NCI-H510A (cell line): ENCODE results near the gene FBXL13.
"Not testable (repeated sequence)": the region's sequence is repeated elsewhere in the genome, so short reads cannot be mapped to it uniquely, and the experiment has no call there.

Source experiments
- DNase-seq: peaks from one replicate; lab custom pipeline; 2025; lab: John Stamatoyannopoulos, UW

FBXL13 gene

GRCh38 chr7:102983602-102984001 lies 91.0 kb downstream of the FBXL13 start:
- DNase-seq: no peak

- no peak for DNase-seq
These were observed 92.4 kb downstream of the FBXL13 start for GRCh38 chr7:102982235-102982634.

- no peak for DNase-seq
These were observed 93.1 kb downstream of the FBXL13 start for GRCh38 chr7:102981451-102981850.

DNA sequence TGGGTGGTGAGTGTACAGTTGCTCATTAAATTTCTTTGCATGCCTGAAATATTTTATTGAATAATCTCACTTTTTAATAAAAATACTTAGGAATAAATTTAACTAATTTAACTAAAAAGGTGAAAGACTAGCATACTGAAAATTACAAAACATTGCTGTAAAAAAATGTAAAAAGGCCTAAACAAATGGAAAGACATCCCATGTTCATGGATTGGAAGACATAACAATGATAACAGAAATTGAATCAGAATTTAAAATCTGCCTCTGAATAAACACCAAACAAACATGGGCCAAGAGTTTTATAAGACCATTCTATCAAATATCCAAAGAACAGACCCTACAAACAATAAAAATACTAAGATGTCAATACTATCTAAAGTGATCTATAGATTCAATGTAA lies 94.9 kb downstream of the FBXL13 start:
- no peak for DNase-seq

DNA sequence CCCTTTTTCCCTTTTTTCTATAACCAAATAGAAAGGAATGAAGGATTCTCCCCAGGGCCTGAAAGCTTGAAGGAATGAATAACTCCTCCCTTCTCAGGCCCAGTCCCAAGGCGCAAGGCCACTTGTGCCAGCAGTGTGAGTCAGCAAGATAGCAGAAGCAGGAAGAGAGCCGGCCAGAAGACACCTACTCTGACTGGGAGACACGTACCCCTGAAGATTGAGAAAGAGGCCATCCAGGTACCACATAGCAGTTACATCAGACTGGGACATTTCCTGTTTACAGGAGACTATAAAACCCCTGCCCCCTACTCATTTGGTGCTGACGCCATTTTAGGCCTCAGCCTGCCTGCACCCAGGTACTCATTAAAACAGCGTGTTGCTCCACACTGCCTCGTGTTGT lies 96.3 kb downstream of the FBXL13 start:
- DNase-seq: no peak

DNA sequence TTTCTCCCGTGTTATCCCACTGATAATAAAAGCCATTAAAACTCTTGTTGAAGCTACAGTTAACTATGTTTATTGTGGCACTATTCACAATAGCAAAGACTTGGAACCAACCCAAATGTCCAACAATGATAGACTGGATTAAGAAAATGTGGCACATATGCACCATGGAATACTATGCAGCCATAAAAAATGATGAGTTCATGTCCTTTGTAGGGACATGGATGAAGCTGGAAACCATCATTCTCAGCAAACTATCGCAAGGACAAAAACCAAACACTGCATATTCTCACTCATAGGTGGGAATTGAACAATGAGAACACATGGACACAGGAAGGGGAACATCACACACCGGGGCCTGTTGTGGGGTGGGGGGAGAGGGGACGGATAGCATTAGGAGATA lies 97.0 kb downstream of the FBXL13 start:
- DNase-seq: not testable (repeated sequence)

GRCh38 chr7:102976493-102976892 lies 98.1 kb downstream of the FBXL13 start:
- no peak for DNase-seq

GRCh38 chr7:102975854-102976253 lies 98.7 kb downstream of the FBXL13 start:
- no peak for DNase-seq

DNA sequence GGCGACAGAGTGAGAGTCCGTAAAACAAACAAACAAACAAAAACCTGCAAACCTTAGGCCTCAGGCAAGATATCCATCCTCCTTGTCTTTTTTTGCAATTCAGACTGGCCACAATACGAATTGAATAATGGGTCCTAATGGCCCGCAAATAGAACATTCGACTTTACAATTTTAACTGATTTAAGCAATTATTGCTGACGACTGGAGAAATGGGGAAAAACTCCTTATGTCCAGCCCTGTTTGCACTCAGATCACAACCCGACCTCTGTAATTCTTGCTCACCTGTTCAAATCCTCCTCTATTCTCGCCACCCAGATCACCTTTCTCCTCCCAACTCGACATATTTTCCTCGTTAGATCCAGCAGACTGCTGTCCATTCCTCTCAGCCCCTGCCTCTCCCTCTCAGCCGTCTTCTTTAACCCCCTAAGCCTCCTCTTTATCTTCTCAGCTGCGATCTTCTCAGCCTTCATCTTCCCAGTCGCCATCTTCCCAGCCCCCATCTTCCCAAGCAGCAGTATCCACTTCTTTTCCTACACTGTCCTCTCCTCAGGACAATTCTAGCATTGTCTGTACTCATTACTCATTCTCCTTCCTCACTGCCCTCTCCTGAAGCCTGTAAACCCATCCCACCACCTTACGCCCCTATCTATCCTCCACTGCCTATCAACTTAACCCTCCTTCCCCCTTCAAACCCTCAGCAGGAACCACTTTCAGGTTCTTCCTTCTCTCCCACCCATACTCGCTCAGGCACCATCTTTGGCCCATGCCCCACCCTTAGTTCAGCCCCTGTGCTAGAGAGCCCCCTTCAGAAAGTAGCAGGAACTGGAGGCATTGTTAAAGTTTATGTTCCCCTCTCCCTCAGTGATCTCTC lies 100.0 kb downstream of the FBXL13 start:
- DNase-seq: no peak

GRCh38 chr7:102973096-102973802 lies 101.3 kb downstream of the FBXL13 start:
- DNase-seq: no peak

GRCh38 chr7:102967798-102968197 lies 106.8 kb downstream of the FBXL13 start:
- no peak for DNase-seq

- DNase-seq: no peak
These were observed 108.1 kb downstream of the FBXL13 start for GRCh38 chr7:102966465-102966864.

- DNase-seq: not testable (repeated sequence)
These were observed 112.6 kb downstream of the FBXL13 start for GRCh38 chr7:102961993-102962392.

DNA sequence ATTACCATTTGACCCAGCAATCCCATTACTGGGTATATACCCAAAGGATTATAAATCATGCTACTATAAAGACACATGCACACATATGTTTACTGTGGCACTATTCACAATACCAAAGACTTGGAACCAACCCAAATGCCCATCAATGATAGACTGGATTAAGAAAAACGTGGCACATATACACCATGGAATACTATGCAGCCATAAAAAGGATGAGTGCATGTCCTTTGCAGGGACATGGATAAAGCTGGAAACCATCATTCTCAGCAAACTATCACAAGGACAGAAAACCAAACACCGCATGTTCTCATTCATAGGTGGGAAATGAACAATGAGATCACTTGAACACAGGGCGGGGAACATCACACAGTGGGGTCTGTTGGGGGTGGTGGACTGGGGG lies 116.6 kb downstream of the FBXL13 start:
- not testable (repeated sequence) for DNase-seq

- DNase-seq: not testable (repeated sequence)
These were observed 120.2 kb downstream of the FBXL13 start for GRCh38 chr7:102954359-102954758.

GRCh38 chr7:102953406-102953805 lies 121.2 kb downstream of the FBXL13 start:
- DNase-seq: no peak

DNA sequence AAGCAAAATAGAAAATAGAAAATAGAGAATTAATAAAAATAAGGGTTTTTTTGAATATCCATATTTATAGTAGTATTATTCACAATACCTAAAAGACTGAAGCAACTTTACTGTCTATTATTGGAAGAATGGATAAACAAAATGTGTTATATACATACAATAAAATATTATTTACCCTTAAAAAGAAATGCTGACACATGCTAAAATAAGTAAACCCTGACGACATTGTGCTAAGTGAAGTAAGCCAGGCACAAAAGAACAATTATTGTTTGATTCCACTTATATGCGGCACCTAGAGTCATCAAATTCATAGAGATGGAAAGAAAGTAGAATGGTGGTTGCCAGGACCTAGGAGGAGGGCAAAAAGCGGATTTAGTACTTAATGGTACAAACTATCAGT lies 122.8 kb downstream of the FBXL13 start:
- DNase-seq: no peak

DNA sequence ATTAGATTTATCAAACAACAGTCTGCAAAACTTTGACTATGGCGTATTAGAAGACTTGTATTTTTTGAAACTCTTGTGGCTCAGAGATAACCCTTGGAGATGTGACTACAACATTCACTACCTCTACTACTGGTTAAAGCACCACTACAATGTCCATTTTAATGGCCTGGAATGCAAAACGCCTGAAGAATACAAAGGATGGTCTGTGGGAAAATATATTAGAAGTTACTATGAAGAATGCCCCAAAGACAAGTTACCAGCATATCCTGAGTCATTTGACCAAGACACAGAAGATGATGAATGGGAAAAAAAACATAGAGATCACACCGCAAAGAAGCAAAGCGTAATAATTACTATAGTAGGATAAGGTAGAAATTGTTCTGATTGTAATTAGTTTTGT lies 130.4 kb downstream of the FBXL13 start:
- no peak for DNase-seq

DNA sequence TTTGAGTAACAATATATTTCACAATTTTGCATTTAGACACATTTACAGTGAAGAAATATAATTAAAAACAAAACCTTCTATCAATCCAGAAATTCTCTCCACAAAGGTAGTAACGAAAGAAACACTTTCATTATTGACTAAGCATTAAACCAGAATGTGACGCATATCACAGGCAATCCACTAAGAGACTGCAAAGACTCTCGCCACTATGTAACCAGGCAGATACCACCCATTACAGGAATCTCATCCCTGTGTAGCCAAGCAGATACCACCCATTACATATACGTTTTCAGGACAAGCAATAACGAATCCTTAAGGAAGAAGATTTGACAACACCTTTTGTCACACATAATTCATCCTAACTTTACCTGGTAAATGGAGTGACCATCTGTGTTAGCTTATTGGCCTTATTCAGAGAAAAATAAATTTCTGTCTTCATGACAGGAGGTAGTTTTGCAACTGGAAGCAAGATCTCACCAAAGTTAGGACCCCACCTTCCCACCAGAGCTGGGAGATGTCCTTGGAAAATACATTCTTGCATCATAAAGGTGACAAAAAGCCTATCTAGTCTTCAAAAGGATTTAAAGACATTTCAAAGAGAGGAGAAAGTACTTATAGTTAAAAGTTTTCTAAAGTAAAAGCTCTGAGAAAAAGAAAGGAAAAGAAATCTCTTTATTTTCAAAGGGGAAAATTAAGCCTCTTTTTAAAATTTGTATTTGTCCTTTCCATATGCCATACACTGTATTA lies 131.0 kb downstream of the FBXL13 start:
- no peak for DNase-seq

GRCh38 chr7:102942868-102943267 lies 131.7 kb downstream of the FBXL13 start:
- DNase-seq: no peak

DNA sequence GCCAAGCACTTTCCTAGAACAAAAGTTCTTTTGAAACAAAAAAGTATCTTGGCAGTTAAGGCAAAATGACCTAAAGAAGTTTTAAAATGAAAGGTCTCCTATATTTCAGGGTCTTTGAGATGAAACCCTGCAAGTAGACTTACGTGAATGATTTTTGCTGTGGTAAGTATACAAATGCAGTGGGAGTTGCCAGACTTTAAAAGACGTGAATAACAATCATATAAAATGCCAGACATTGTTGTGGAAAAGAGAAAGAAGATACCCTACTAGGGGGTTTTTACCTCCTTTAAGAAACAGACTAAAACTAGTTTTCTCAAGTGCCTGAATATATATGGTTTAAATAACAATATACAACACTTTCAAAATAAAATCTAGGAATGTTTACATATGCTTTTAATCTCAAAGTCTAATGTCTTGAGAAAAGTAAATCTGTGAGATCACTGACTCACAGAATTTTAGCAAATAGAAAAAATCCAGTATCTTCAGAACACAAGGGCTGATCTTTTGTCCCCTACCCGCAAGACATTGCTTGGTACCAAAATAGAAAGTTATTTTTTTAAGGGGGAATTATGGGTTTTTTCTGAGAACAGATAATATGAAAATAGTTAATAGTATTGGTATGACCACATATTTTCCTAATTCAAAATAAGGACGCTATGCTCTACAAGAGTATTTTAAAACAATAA lies 132.3 kb downstream of the FBXL13 start:
- DNase-seq: no peak

GRCh38 chr7:102938679-102939078 lies 135.9 kb downstream of the FBXL13 start:
- no peak for DNase-seq
